Prostate gland (tissue), 2 donors: Measurements from ENCODE around the gene MCC.

ENCODE experiments used
- POLR2A ChIP-seq: fragments of 450-650 bp; IDR thresholded peaks from one replicate; pipeline ENCODE4 v1.6.1; 2016; ENCODE audit warnings: antibody characterized with exemption, mild to moderate bottlenecking
- POLR2AphosphoS5 ChIP-seq: sonication (generic); formaldehyde crosslinking; IDR thresholded peaks from one replicate; pipeline ENCODE4 v1.6.1; 2017; ENCODE audit warnings: antibody characterized with exemption
- TF ChIP-seq, protein P1 (sequence below), 4 experiments: fragments of 200-600 bp in 2 of 4; fragments of 450-650 bp in 2 of 4; sonication (generic) in 2 of 4; IDR thresholded peaks; 1 replicate in 3 of 4; 2 replicates in 1 of 4; pipeline ENCODE4 v1.5.1; 2016 to 2019; ENCODE audit warnings: antibody characterized with exemption in 4 of 4, mild to moderate bottlenecking in 2 of 4, moderate library complexity in 2 of 4

DNA sequence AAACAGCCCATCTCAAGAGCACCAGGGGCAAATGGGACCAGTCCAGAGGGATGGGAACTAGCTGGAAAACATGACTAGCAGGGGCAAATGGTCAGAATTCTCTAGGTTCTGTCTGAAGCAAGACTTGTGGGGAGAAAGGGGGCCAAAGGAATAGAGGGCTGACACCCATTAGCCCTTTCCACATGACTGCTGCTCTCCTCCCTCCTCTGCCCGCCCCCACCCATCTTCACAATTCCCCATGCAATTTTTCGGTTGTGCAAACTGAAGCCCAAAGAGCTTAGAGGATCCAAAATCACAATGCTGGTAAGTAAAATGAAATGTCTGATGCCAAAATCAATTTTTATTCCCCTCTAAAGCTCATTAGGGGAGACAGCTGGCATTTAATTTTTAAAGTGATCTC lies 304.6 kb downstream of the MCC start:
- TF ChIP-seq, protein P1, sequence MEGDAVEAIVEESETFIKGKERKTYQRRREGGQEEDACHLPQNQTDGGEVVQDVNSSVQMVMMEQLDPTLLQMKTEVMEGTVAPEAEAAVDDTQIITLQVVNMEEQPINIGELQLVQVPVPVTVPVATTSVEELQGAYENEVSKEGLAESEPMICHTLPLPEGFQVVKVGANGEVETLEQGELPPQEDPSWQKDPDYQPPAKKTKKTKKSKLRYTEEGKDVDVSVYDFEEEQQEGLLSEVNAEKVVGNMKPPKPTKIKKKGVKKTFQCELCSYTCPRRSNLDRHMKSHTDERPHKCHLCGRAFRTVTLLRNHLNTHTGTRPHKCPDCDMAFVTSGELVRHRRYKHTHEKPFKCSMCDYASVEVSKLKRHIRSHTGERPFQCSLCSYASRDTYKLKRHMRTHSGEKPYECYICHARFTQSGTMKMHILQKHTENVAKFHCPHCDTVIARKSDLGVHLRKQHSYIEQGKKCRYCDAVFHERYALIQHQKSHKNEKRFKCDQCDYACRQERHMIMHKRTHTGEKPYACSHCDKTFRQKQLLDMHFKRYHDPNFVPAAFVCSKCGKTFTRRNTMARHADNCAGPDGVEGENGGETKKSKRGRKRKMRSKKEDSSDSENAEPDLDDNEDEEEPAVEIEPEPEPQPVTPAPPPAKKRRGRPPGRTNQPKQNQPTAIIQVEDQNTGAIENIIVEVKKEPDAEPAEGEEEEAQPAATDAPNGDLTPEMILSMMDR (IDR thresholded peaks at IDR 0.05), result no peak
- TF ChIP-seq POLR2A (no peak), POLR2AphosphoS5 (no peak)
